ENCODE results near the gene GARIN5A. TPM values are rescaled to one million over a fixed set of nuclear protein-coding genes. Genes with fewer than 3 reads are reported as not detected.

GARIN5A gene
- total RNA-seq, 1 donor from 2014 or later: not detected

DNA sequence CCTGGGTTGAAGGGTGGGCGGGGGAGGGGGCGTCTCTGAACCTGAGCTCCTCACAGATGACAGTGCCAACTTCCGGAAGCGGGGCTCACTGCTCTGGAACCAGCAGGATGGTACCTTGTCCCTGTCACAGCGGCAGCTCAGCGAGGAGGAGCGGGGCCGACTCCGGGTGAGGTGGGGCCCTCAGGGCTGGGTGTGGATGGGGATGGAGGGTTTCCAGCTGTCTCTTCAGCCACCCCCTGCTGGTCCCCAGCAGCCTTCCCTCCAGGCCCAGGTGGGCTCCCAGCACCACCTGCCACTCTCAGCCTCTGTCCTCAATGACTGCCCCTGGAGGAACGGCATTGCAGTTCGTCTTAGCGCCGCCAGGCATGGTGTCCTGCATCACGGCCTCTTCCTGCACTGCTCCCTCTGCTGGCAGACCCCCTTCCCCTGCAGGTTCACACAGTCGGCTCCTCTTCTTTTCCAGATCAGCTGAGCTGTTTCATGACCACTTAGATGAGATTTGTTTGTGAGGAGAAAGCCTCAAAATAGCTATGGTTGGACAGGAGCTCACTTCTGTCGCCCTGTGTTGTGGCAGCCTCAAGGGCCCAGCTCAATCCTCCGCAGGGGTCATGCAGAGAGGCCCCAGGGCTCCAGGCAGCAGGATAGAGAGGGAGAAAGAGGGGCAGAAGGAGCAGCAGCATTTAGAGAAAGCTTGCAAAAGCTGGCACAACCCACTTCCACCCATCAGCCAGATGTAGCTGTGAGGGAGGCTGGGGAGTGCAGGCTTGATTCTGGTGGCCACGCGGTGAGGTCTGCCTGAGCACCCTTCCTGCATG lies 2.5 kb upstream of the GARIN5A start:
- intact Hi-C loops (cut with DNase I): no loop called here
- peaks cover 0 to 38% of the 10 kb centered on the region in 2 donors for H3K36me3 ChIP-seq

DNA sequence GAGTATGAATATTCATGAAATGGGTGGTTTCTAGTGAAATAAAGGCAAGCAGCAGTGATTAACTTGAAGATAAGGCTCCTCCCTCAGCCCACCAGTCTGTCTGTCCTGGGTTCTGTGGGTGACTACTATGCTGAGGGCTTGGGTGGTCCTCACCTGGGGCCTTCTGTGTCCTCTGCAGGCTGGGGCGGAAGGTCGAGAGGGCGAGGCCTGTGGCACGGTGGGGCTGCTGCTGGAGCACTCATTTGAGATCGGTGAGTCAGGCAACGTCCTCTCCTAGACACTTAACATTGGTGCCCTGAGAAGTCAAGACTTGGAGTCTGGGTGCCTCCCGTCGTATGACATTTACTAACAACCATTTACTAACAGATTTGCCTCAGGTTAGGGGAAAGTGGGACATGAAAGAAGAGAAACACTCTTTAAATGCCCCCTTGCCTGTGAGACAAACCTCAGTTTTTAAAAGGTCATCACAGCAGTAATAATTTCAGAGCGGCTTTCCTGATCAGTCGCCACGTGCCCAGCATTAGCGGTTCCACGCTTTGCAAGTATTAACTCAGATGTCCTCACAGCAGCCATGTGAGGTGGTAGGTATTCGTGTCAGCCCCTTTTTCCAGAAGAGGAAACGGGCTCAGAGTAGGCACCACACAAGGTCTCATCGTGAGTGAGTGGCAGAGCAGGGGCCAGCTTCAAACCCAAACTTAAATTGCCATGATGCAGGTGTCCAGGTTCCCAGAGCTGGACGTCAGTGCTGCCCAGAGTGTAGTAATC lies 1.3 kb upstream of the GARIN5A start:
- intact Hi-C loops (cut with DNase I): no loop called here
- no peak for TF ChIP-seq POLR2AphosphoS5 (IDR thresholded peaks at IDR 0.05; ENCODE audit: insufficient read depth in 1 of 2, low read depth in 1 of 2)
- TF ChIP-seq, protein P1, sequence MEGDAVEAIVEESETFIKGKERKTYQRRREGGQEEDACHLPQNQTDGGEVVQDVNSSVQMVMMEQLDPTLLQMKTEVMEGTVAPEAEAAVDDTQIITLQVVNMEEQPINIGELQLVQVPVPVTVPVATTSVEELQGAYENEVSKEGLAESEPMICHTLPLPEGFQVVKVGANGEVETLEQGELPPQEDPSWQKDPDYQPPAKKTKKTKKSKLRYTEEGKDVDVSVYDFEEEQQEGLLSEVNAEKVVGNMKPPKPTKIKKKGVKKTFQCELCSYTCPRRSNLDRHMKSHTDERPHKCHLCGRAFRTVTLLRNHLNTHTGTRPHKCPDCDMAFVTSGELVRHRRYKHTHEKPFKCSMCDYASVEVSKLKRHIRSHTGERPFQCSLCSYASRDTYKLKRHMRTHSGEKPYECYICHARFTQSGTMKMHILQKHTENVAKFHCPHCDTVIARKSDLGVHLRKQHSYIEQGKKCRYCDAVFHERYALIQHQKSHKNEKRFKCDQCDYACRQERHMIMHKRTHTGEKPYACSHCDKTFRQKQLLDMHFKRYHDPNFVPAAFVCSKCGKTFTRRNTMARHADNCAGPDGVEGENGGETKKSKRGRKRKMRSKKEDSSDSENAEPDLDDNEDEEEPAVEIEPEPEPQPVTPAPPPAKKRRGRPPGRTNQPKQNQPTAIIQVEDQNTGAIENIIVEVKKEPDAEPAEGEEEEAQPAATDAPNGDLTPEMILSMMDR (IDR thresholded peaks at IDR 0.05): no peak
- TF ChIP-seq POLR2A (IDR thresholded peaks at IDR 0.05): no peak
- Histone ChIP-seq H3K27ac (no peak overlapping the region), H3K36me3 (peaks cover 0 to 34% of the 10 kb centered on the region in 2 donors), H3K27me3 (no peaks in the 10 kb centered on the region), H3K4me3 (peak overlapping the region; percentile 77 to 86), H3K4me1 (peaks cover 22% of the 10 kb centered on the region), H3K9me3 (no peaks in the 10 kb centered on the region)
- no peak for DNase-seq (ENCODE audit: extremely low spot score in 2 of 2)

More for the DNA sequence above, 2.5 kb upstream of the GARIN5A start:
- H3K27ac ChIP-seq: no peak overlapping the region
- peaks cover 22% of the 10 kb centered on the region for H3K4me1 ChIP-seq
- no peaks in the 10 kb centered on the region for H3K27me3 ChIP-seq
- no peak for DNase-seq (ENCODE audit: extremely low spot score in 2 of 2)
- TF ChIP-seq, protein P1 (IDR thresholded peaks at IDR 0.05): peak in 1 of 3 experiments; percentile 7
- TF ChIP-seq POLR2A (IDR thresholded peaks at IDR 0.05): no peak
- no peaks in the 10 kb centered on the region for H3K9me3 ChIP-seq
- no peak overlapping the region for H3K4me3 ChIP-seq

DNA sequence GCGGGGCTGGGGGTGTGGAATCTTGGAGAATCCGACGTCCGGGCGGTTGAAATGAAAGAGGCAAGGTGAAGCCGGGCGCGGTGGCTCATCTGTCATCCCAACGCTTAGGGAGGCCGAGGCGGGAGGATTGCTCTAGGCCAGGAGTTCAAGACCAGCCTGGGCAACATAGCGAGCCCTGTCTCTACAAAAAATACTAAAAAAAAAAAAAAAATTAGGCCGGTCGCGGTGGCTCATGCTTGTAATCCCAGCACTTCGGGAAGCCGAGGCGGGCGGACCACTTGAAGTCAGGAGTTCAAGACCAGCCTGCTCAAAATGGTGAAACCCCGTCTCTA lies 225 bp upstream of the GARIN5A start:
- no peaks in the 10 kb centered on the region for H3K9me3 ChIP-seq
- intact Hi-C loops (cut with DNase I): no loop called here

DNA sequence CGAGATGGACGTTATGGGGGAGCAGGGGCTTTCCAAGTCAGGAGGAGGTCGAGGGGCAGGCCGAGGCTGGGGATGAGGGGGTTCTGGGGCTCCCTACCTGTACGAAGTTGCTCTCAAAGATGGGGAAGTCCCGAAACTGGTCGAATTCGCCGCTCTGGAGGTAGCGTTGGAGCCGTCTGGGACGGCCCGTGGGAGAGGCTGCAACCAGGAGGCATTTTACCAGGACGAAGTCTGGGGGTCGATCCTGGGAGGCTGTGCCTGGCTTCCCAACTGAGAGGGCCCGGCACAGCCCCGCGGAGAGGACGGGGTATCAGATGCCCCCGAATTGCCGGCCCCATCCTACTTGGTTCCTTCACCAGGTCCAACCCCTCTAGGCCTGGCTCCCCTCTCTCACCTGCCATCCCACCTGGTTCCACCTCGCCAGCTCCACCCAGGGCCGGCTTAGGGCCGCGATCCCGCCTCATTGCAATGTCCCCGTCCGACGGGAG lies 868 bp downstream of the GARIN5A start:
- H3K4me3 ChIP-seq: peak overlapping the region; percentile 77 to 86

More for the DNA sequence above, 225 bp upstream of the GARIN5A start:
- no peak for DNase-seq (ENCODE audit: extremely low spot score in 2 of 2)
- no peaks in the 10 kb centered on the region for H3K27me3 ChIP-seq
- H3K36me3 ChIP-seq: peaks cover 0 to 28% of the 10 kb centered on the region in 2 donors
- H3K4me3 ChIP-seq: peak overlapping the region; percentile 77 to 86
- TF ChIP-seq, protein P1 (IDR thresholded peaks at IDR 0.05): no peak
- TF ChIP-seq POLR2AphosphoS5 (IDR thresholded peaks at IDR 0.05; ENCODE audit: insufficient read depth in 1 of 2, low read depth in 1 of 2): no peak
- no peak for TF ChIP-seq POLR2A (IDR thresholded peaks at IDR 0.05)
- peaks cover 22% of the 10 kb centered on the region for H3K4me1 ChIP-seq
- H3K27ac ChIP-seq: peak overlapping the region; percentile 68

More for the DNA sequence above, 868 bp downstream of the GARIN5A start:
- peaks cover 22% of the 10 kb centered on the region for H3K4me1 ChIP-seq
- no peak for DNase-seq (ENCODE audit: extremely low spot score in 2 of 2)
- TF ChIP-seq, protein P1 (IDR thresholded peaks at IDR 0.05): no peak
- no peak for TF ChIP-seq POLR2A (IDR thresholded peaks at IDR 0.05)
- TF ChIP-seq POLR2AphosphoS5 (IDR thresholded peaks at IDR 0.05; ENCODE audit: insufficient read depth in 1 of 2, low read depth in 1 of 2): no peak
- peaks cover 0 to 17% of the 10 kb centered on the region in 2 donors for H3K36me3 ChIP-seq
- H3K9me3 ChIP-seq: no peaks in the 10 kb centered on the region
- H3K27ac ChIP-seq: no peak overlapping the region
- intact Hi-C loops (cut with DNase I): no loop called here
- H3K27me3 ChIP-seq: no peaks in the 10 kb centered on the region
